ENCODE results near the gene ARMC3. TPM values are rescaled to one million over a fixed set of nuclear protein-coding genes. Genes with fewer than 3 reads are reported as not detected.

Gene ARMC3
- total RNA-seq, 4 donors from 2014 or later, result 0.34 to 51.2 (median 16.3) TPM; not detected in 1

DNA sequence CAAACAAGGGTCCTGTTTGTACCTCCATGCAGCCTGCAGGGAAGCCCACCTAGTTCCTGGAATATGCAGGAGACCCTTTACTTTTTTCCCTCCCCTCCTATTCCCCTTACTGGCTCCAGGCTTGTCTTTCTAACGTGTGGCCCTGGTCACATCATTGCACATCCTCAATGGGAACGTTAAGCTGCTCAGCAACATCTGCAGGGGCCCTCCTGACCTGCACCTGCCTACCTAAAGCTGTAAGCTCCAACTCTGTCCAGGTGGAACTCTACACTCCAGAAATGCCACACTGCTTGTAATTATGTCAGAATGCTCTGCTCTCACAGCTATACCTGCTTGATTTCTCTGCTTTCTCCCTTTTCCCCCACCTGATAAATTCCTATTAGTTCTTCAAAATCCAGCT lies 72.1 kb downstream of the ARMC3 start:
- Histone ChIP-seq H3K36me3 (no peaks in the 10 kb centered on the region), H3K9me3 (no peaks in the 10 kb centered on the region), H3K27ac (no peak overlapping the region), H3K4me1 (no peaks in the 10 kb centered on the region), H3K4me3 (no peak overlapping the region), H3K27me3 (peaks cover 0 to 4% of the 10 kb centered on the region in 2 donors)
- TF ChIP-seq, protein P1, sequence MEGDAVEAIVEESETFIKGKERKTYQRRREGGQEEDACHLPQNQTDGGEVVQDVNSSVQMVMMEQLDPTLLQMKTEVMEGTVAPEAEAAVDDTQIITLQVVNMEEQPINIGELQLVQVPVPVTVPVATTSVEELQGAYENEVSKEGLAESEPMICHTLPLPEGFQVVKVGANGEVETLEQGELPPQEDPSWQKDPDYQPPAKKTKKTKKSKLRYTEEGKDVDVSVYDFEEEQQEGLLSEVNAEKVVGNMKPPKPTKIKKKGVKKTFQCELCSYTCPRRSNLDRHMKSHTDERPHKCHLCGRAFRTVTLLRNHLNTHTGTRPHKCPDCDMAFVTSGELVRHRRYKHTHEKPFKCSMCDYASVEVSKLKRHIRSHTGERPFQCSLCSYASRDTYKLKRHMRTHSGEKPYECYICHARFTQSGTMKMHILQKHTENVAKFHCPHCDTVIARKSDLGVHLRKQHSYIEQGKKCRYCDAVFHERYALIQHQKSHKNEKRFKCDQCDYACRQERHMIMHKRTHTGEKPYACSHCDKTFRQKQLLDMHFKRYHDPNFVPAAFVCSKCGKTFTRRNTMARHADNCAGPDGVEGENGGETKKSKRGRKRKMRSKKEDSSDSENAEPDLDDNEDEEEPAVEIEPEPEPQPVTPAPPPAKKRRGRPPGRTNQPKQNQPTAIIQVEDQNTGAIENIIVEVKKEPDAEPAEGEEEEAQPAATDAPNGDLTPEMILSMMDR (IDR thresholded peaks at IDR 0.05), result no peak
- no peak for TF ChIP-seq POLR2A (IDR thresholded peaks at IDR 0.05)
- no peak for DNase-seq
- intact Hi-C loops (cut with DNase I; ENCODE audit: low total_unique reads), result no loop called here

DNA sequence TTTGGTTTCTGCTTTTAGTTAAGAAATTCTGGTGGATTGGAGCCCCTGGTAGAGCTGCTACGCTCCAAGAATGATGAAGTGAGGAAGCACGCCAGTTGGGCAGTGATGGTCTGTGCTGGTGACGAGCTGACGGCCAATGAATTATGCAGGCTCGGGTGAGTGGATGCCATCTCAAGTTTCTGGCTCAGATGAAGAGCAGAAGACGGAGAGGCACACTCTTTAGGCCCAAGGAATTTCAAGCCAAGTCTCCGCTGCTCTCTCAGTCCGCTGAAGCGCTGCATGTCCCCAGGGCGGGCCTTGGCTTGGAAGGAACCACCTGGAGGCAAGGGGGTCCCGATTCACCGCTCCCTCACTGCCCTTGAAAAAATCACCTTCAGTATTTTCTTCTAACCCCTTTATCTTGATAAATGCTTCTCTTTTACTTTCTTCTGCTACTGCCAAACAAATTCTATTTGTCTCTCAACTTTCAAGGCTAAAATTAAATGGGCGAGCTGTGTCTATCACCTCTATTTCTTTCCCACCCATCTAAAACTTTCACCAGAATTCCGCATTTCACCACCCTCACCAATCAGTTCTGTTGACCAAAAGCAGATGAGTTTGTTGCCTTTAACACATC lies 74.2 kb downstream of the ARMC3 start:
- Histone ChIP-seq H3K27ac (no peak overlapping the region), H3K9me3 (no peaks in the 10 kb centered on the region), H3K4me3 (no peak overlapping the region), H3K27me3 (peaks cover 0 to 4% of the 10 kb centered on the region in 2 donors), H3K4me1 (no peaks in the 10 kb centered on the region), H3K36me3 (no peaks in the 10 kb centered on the region)
- DNase-seq, result no peak
- no peak for TF ChIP-seq POLR2A (IDR thresholded peaks at IDR 0.05)
- TF ChIP-seq, protein P1 (IDR thresholded peaks at IDR 0.05), result no peak
- intact Hi-C loops (cut with DNase I; ENCODE audit: low total_unique reads), result no loop called here

DNA sequence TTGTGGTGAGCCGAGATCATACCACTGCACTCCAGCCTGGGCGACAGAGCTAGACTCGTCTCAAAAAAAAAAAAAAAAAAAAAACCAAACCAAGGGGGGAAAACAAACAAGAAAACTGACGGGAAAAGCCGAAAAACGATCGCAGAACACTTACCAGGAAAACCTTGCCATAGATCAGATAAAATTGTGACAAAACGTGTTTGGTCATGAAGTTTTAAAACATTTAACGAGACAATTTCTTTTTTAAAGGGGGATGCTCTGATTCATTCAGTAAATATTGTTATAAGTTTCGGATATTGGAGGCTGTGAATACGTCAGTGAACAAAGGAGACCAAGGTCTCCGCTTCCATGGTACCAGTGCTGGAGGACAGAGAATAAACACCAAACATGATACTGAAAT lies 77.3 kb downstream of the ARMC3 start:
- Histone ChIP-seq H3K27ac (no peak overlapping the region), H3K4me1 (no peaks in the 10 kb centered on the region), H3K27me3 (peaks cover 0 to 2% of the 10 kb centered on the region in 2 donors), H3K36me3 (no peaks in the 10 kb centered on the region), H3K9me3 (no peaks in the 10 kb centered on the region), H3K4me3 (no peak overlapping the region)
- no peak for DNase-seq
- TF ChIP-seq, protein P1 (IDR thresholded peaks at IDR 0.05), result no peak
- no peak for TF ChIP-seq POLR2A (IDR thresholded peaks at IDR 0.05)
- intact Hi-C loops (cut with DNase I; ENCODE audit: low total_unique reads), result no loop called here

DNA sequence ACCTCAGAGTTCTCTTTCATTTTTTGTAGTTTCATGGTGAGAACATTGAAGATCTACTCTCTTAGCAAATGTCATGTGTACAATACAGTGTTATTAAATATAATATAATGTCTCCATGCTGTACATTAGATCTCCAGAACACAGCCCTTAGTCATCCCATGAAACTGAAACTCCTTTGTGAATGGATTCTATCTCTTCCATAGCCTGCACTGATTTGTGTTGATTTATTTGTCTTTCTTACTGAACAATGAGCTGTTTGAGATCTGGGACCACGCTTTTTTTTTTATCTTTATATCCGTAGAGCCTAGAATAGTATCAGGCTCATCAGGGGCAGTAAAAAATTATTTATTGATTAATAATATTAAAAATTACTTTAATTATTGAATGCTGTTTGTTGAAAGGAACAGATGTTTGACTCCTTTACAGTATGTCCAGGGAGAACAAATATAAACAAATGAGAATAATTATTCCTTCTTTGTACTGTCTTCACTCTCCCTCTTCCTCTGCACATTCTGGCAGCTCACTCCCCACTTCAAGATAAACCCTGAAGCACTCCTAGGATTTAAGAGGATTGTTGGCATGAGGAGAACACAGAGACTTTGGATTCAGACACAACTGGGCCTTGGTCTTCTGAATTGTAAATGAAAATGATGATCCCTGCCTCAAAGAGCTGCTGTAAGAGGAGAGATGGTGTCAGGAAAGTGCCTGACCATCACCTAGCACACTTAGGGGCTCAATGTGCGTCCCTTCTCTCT lies 85.9 kb downstream of the ARMC3 start:
- H3K36me3 ChIP-seq, result no peaks in the 10 kb centered on the region
- no peaks in the 10 kb centered on the region for H3K4me1 ChIP-seq
- DNase-seq, result no peak
- TF ChIP-seq, protein P1 (IDR thresholded peaks at IDR 0.05), result no peak
- no peak for TF ChIP-seq POLR2A (IDR thresholded peaks at IDR 0.05)
- H3K9me3 ChIP-seq, result no peaks in the 10 kb centered on the region
- no peak overlapping the region for H3K27ac ChIP-seq
- H3K4me3 ChIP-seq, result no peak overlapping the region
- intact Hi-C loops (cut with DNase I; ENCODE audit: low total_unique reads), result no loop called here
- H3K27me3 ChIP-seq, result no peaks in the 10 kb centered on the region

DNA sequence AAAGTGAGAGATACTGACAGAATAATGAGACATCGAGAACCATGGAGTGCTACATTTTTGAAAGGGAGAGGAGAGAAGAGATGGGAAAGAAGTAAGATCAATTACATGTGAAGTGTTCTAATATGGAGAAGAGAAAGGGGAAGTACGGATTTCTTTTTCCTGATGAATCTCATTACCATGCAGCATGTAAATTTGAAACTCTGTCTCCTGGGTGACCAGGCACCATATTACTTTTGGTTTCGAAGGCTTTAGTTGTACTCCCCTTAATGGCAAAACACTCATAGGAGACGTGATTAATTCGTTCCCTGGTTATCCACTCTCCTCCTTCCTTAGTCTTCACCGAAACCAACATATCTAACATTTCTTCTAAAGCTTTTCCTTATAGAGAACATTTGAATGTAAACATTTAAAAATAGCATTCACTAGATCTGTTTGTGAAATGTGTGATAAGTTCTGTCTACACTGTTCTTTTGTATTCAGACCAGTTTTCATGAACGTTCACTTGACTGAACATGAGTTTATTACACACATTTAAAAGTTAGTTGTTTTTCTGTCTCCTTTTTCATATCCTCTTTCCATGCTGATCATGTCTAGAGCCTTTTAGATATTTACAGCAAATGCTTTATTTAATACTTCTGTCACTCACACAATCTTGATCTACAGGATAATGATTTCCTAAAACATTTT lies 87.3 kb downstream of the ARMC3 start:
- intact Hi-C loops (cut with DNase I; ENCODE audit: low total_unique reads), result no loop called here
- no peak for TF ChIP-seq POLR2A (IDR thresholded peaks at IDR 0.05)
- TF ChIP-seq, protein P1 (IDR thresholded peaks at IDR 0.05), result no peak
- Histone ChIP-seq H3K4me3 (no peak overlapping the region), H3K4me1 (no peaks in the 10 kb centered on the region), H3K36me3 (no peaks in the 10 kb centered on the region), H3K27me3 (no peaks in the 10 kb centered on the region), H3K27ac (no peak overlapping the region), H3K9me3 (no peaks in the 10 kb centered on the region)
- DNase-seq, result no peak

Measured in uterus (tissue), 4 donors.